ENCODE results near the gene TKFC. TPM values are rescaled to one million over a fixed set of nuclear protein-coding genes. Genes with fewer than 3 reads are reported as not detected.

The TKFC gene
- total and polyA plus RNA-seq, 9 of the 15 experiments (the other 6 are each of a cell fraction or from before 2014, with no cell fraction given): 2.0 to 61.7 (median 28.5) TPM

- no peak for TF ChIP-seq SRSF9 (IDR thresholded peaks at IDR 0.05; ENCODE audit: borderline replicate concordance, low read depth, low read length)
- TF ChIP-seq FOXJ3 (CRISPR knock-in tag; IDR thresholded peaks at IDR 0.05): no peak
- no peak for TF ChIP-seq MED1 (CRISPR knock-in tag; IDR thresholded peaks at IDR 0.05; ENCODE audit: borderline replicate concordance)
- TF ChIP-seq FOXA1 (IDR thresholded peaks at IDR 0.05; ENCODE audit: borderline replicate concordance): no peak
- TF ChIP-seq SREBF1 (IDR thresholded peaks at IDR 0.05; ENCODE audit: borderline replicate concordance, low read depth, low read length): no peak
- TF ChIP-seq PHB (CRISPR knock-in tag; IDR thresholded peaks at IDR 0.05): no peak
- TF ChIP-seq HNRNPLL (IDR thresholded peaks at IDR 0.05; ENCODE audit: low read depth, low read length, poor library complexity, severe bottlenecking): peak; percentile 64
- no peak for TF ChIP-seq PTRF (tag; IDR thresholded peaks at IDR 0.05)
- no peak for TF ChIP-seq CBFA2T2 (conservative IDR thresholded peaks at IDR 0.05)
- TF ChIP-seq HDAC2 (IDR thresholded peaks at IDR 0.05): peak; percentile 58; the same call in 1 of the 2 replicates
- TF ChIP-seq SMAD1 (IDR thresholded peaks at IDR 0.05; ENCODE audit: low read depth, low read length, partially characterized antibody): peak; percentile 70
- TF ChIP-seq FOXA3 (CRISPR knock-in tag; conservative IDR thresholded peaks at IDR 0.05 in 1 of 2, IDR thresholded peaks at IDR 0.05 in 1 of 2): no peak
- TF ChIP-seq KLF10 (CRISPR knock-in tag; IDR thresholded peaks at IDR 0.05): no peak
- TF ChIP-seq ZNF398 (CRISPR knock-in tag; IDR thresholded peaks at IDR 0.05): no peak
- TF ChIP-seq RCOR1 (IDR thresholded peaks at IDR 0.05; ENCODE audit: borderline replicate concordance in 1 of 2, low read depth in 2 of 2, low read length in 2 of 2): no peak; a peak in 1 of 4 replicates
- no peak for TF ChIP-seq ZBTB8A (IDR thresholded peaks at IDR 0.05; ENCODE audit: partially characterized antibody)
- TF ChIP-seq HMGXB4 (CRISPR knock-in tag; IDR thresholded peaks at IDR 0.05): no peak; the same call in 1 of the 2 replicates
- TF ChIP-seq GTF3C2 (IDR thresholded peaks at IDR 0.05; ENCODE audit: borderline replicate concordance, extremely low read depth, insufficient read length): no peak
- TF ChIP-seq XRCC5 (IDR thresholded peaks at IDR 0.05; ENCODE audit: low read depth, low read length): no peak
- TF ChIP-seq ZNF668 (CRISPR knock-in tag; IDR thresholded peaks at IDR 0.05): no peak
Observed at GRCh38 chr11:61361741-61362541, 28.9 kb downstream of the TKFC start, which contains the start of the genes CYB561A3 and TMEM138 (continued).

Data from K562 (cell line).